HepG2 (cell line): ENCODE measurements around the gene SLC29A2. TPM values are rescaled to one million over a fixed set of nuclear protein-coding genes. Genes with fewer than 3 reads are reported as not detected.

Experiments
- BRF2 ChIP-seq: sonication (generic); formaldehyde crosslinking; IDR thresholded peaks from 2 replicates; pipeline ENCODE4 v1.8.1; 2022; ENCODE audit warnings: mild to moderate bottlenecking, missing genetic modification reagents
- ELF4 ChIP-seq: sonication (generic); formaldehyde crosslinking; IDR thresholded peaks from 2 replicates; pipeline ENCODE4 v1.5.0; 2020; ENCODE audit warnings: missing genetic modification reagents, mild to moderate bottlenecking, moderate library complexity, borderline replicate concordance
- HMGXB3 ChIP-seq: sonication (generic); formaldehyde crosslinking; IDR thresholded peaks from 2 replicates; pipeline ENCODE4 v1.4.0; 2020; ENCODE audit warnings: missing genetic modification reagents, borderline replicate concordance
- MIXL1 ChIP-seq: IDR thresholded peaks from 2 replicates; pipeline ENCODE4 v1.6.1; 2016
- PREB ChIP-seq: sonication (generic); formaldehyde crosslinking; IDR thresholded peaks from 2 replicates; pipeline ENCODE4 v1.4.0; 2020; ENCODE audit warnings: missing genetic modification reagents
- RAD51 ChIP-seq: fragments of 450-650 bp; IDR thresholded peaks from 2 replicates; pipeline ENCODE4 v1.6.1; 2016; ENCODE audit warnings: borderline replicate concordance
- SIX4 ChIP-seq: sonication (generic); formaldehyde crosslinking; IDR thresholded peaks from 2 replicates; pipeline ENCODE4 v1.4.0; 2020; ENCODE audit warnings: missing genetic modification reagents
- SP1 ChIP-seq, 2 experiments: fragments of 450-650 bp in 1 of 2; sonication (generic) in 1 of 2; formaldehyde crosslinking in 1 of 2; IDR thresholded peaks; 2 replicates each; pipeline versions ENCODE4 v1.4.0 to v1.6.1; 2016 to 2020; ENCODE audit warnings: missing genetic modification reagents in 1 of 2
- SRSF1 ChIP-seq: fragments of 200-400 bp; formaldehyde crosslinking; optimal IDR thresholded peaks from 2 replicates; pipeline ENCODE3; 2017; ENCODE audit warnings: mild to moderate bottlenecking, low read depth, low read length, moderate library complexity
- SSRP1 ChIP-seq: IDR thresholded peaks from 2 replicates; pipeline ENCODE4 v1.6.1; 2016; ENCODE audit warnings: control low read depth
- TERF1 ChIP-seq: sonication (generic); formaldehyde crosslinking; IDR thresholded peaks from 2 replicates; pipeline ENCODE4 v1.8.0; 2022; ENCODE audit warnings: mild to moderate bottlenecking, missing genetic modification reagents, moderate library complexity
- XBP1 ChIP-seq: sonication (generic); formaldehyde crosslinking; IDR thresholded peaks from 2 replicates; pipeline ENCODE4 v1.5.0; 2020; ENCODE audit warnings: missing genetic modification reagents
- ZBTB10 ChIP-seq: sonication (generic); formaldehyde crosslinking; IDR thresholded peaks from 2 replicates; pipeline ENCODE4 v1.4.0; 2020; ENCODE audit warnings: missing genetic modification reagents, borderline replicate concordance
- ZBTB21 ChIP-seq: sonication (generic); formaldehyde crosslinking; IDR thresholded peaks from 2 replicates; pipeline ENCODE4 v1.4.0; 2020; ENCODE audit warnings: missing genetic modification reagents
- ZNF124 ChIP-seq: sonication (generic); formaldehyde crosslinking; IDR thresholded peaks from 2 replicates; pipeline ENCODE4 v1.4.0; 2020; ENCODE audit warnings: missing genetic modification reagents
- ZNF136 ChIP-seq: sonication (generic); formaldehyde crosslinking; IDR thresholded peaks from 2 replicates; pipeline ENCODE4 v1.8.1; 2022; ENCODE audit warnings: low read depth, mild to moderate bottlenecking, moderate library complexity, missing genetic modification reagents
- ZNF335 ChIP-seq: sonication (generic); formaldehyde crosslinking; IDR thresholded peaks from 2 replicates; pipeline ENCODE4 v1.4.0; 2020; ENCODE audit warnings: missing genetic modification reagents
- ZNF550 ChIP-seq: sonication (generic); formaldehyde crosslinking; IDR thresholded peaks from 2 replicates; pipeline ENCODE4 v1.4.0; 2020; ENCODE audit warnings: mild to moderate bottlenecking, missing genetic modification reagents, borderline replicate concordance
- polyA plus RNA-seq, 8 experiments: library from polyadenylated mRNA; depleted of rRNA in 3 of 8; stranded (reverse) in 7 of 8; unstranded in 1 of 8; fragments of >200 nt; fragmentation: Illumina TruSeq in 4 of 8; extraction: Trizol in 4 of 8; gene quantifications; 2 replicates each; pipeline versions ENCODE4 v1.2.1 to v1.2.3, GENCODE V29; 2011 to 2016; ENCODE audit warnings: low read depth in 4 of 8, missing spikeins in 1 of 8, mixed read lengths in 1 of 8; ENCODE audit not compliant: insufficient read depth in 1 of 8
- total RNA-seq, 5 experiments: library from RNA; depleted of rRNA; stranded (reverse); fragments of >200 nt; fragmentation: Illumina TruSeq; extraction: Trizol; gene quantifications; 2 replicates each; pipeline ENCODE4 v1.2.3, GENCODE V29; 2016; ENCODE audit warnings: low read depth in 1 of 5

Gene SLC29A2
- total and polyA plus RNA-seq, 2 of the 13 experiments (the other 11 are each of a cell fraction or from before 2014, with no cell fraction given) = 0.63 to 0.66 TPM

GRCh38 chr11:66418168-66418985 lies 46.8 kb upstream of the SLC29A2 start (continued):
- TF ChIP-seq HMGXB3 (CRISPR knock-in tag) = peak; percentile 92
- no peak for TF ChIP-seq ZNF136 (CRISPR knock-in tag)
- no peak for TF ChIP-seq RAD51
- TF ChIP-seq SIX4 (CRISPR knock-in tag) = peak; percentile 76
- TF ChIP-seq MIXL1 (CRISPR knock-in tag) = 0 out of 2 replicates have a peak, but pooled peaks have one; percentile 78
- no peak for TF ChIP-seq TERF1 (CRISPR knock-in tag)
- no peak for TF ChIP-seq SP1 (IDR thresholded peaks at IDR 0.05)
- no peak for TF ChIP-seq SP1 (CRISPR knock-in tag; IDR thresholded peaks at IDR 0.05)
- TF ChIP-seq BRF2 (CRISPR knock-in tag) = no peak
- no peak for TF ChIP-seq ELF4 (CRISPR knock-in tag)
- no peak for TF ChIP-seq SSRP1 (CRISPR knock-in tag)
- TF ChIP-seq SRSF1 = no peak
- peak; percentile 52; the same call in 1 of the 2 replicates for TF ChIP-seq ZBTB10 (CRISPR knock-in tag)
- TF ChIP-seq ZBTB21 (CRISPR knock-in tag) = peak; percentile 26; the same call in 1 of the 2 replicates
- 0 out of 2 replicates have a peak, but pooled peaks have one; percentile 59 for TF ChIP-seq PREB (CRISPR knock-in tag)
- peak; percentile 78; the same call in 1 of the 2 replicates for TF ChIP-seq XBP1 (CRISPR knock-in tag)
- peak; percentile 95 for TF ChIP-seq ZNF124 (CRISPR knock-in tag)
- no peak for TF ChIP-seq ZNF550 (CRISPR knock-in tag)
- TF ChIP-seq ZNF335 (CRISPR knock-in tag) = peak; percentile 82
